ENCODE data around the gene MNT. TPM values are rescaled to one million over a fixed set of nuclear protein-coding genes. Genes with fewer than 3 reads are reported as not detected.
"Not testable (repeated sequence)": the region's sequence is repeated elsewhere in the genome, so short reads cannot be mapped to it uniquely, and the experiment has no call there.

The MNT gene, protein sequence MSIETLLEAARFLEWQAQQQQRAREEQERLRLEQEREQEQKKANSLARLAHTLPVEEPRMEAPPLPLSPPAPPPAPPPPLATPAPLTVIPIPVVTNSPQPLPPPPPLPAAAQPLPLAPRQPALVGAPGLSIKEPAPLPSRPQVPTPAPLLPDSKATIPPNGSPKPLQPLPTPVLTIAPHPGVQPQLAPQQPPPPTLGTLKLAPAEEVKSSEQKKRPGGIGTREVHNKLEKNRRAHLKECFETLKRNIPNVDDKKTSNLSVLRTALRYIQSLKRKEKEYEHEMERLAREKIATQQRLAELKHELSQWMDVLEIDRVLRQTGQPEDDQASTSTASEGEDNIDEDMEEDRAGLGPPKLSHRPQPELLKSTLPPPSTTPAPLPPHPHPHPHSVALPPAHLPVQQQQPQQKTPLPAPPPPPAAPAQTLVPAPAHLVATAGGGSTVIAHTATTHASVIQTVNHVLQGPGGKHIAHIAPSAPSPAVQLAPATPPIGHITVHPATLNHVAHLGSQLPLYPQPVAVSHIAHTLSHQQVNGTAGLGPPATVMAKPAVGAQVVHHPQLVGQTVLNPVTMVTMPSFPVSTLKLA
- 7.5 TPM for total RNA-seq
- 20.5 TPM for polyA plus RNA-seq

DNA sequence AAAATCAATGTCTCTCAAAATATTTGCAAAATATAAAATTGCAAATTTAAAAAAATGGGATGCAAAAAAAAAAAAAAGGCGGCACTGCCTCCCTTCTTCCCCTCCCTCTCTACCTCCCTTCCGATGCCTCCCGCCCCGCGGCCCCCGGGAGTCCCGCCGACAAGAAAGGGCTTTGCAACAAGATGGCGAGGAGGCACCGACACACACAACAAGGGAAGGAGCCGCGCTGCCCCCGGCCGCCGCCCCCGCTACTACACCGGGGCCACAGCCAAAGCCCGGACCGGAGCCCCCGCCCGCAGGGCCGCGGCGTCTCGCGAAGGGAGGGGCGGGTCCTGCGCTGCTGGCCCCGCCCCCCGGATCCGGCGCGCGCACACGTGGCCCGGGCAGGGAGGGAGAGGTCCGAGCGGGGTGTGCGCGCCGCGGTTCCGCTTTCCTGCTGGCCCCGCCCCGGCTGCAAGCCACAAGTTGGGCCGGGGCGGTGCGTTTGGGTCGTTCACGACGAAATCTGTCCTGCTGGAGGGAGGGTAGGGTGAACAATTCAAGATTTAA lies at the start of gene MNT:
MNT (minus strand) TSS at position 184 of the 549 bp plus-strand sequence. CDS start 348 bp downstream, outside the sequence.
- DNase-seq (ENCODE audit: extremely low spot score), result peak; percentile 80
- Histone ChIP-seq H3K27ac (ENCODE audit: low read depth) (peak within 1 kb of the TSS; percentile 98), H3K4me1 (ENCODE audit: insufficient read depth) (no peaks in the 10 kb centered on the region), H3K4me3 (ENCODE audit: low read depth, low read length) (peak within 1 kb of the TSS; percentile 82), H3K36me3 (ENCODE audit: insufficient read depth) (no peaks in the 10 kb centered on the region)
- WGBS, result under 1% methylated on average over 51 of the region's 51 CpGs

DNA sequence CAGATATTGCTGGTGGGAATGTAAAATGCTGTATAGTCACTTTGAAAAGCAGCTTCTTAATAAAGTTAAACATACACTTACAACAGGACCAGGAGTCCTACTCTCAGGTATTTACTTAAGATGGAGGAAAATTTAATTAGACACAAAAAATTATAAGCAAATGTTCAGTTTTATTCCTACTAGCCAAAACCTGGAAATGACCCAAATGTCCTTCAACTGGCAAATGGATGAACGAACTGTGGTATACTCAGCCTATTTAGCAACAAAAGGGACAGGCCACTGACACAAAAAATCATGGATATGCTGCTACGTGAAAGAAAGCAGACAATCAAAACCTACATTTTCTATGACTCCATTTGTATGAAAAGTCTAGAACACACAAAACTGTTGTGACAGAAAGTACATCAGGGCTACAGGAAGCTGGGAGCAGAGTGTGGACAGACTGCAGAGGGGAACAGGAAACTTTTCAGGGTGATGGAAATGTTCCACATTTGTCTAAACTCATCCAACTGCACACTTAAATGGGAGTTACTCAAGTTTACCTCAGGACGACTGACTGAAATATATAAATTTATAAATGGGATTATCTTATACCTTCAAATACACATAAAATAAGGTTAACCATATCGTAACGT lies 49.3 kb upstream of the MNT start:
- Histone ChIP-seq H3K4me1 (ENCODE audit: insufficient read depth) (no peaks in the 10 kb centered on the region), H3K4me3 (ENCODE audit: low read depth, low read length) (no peak overlapping the region), H3K27ac (ENCODE audit: low read depth) (no peak overlapping the region), H3K36me3 (ENCODE audit: insufficient read depth) (no peaks in the 10 kb centered on the region)
- WGBS, result 78% methylated on average over 5 of the region's 5 CpGs
- no peak for DNase-seq (ENCODE audit: extremely low spot score)

DNA sequence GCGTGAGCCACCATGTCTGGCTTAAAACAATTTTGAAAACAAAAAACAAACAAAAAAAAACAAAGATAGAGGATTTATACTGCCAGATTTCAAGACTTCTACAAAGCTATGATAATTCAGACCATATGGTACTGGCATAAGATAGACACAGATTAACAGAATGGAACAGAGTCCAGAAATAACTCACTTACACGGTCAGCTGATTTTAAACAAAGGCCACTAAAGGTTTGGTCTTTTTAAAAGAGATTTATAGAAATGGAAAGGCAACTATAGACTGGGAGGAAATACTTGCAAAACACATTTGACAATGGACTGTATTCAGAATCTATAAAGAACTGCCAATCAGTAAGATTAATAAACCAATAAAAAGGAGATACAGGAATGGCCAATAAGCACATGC lies 48.6 kb upstream of the MNT start:
- no peak overlapping the region for H3K27ac ChIP-seq (ENCODE audit: low read depth)
- H3K4me1 ChIP-seq (ENCODE audit: insufficient read depth), result no peaks in the 10 kb centered on the region
- DNase-seq (ENCODE audit: extremely low spot score), result no peak
- WGBS, result 67% methylated on average over 2 of the region's 2 CpGs
- H3K4me3 ChIP-seq (ENCODE audit: low read depth, low read length), result no peak overlapping the region
- H3K36me3 ChIP-seq (ENCODE audit: insufficient read depth), result no peaks in the 10 kb centered on the region

DNA sequence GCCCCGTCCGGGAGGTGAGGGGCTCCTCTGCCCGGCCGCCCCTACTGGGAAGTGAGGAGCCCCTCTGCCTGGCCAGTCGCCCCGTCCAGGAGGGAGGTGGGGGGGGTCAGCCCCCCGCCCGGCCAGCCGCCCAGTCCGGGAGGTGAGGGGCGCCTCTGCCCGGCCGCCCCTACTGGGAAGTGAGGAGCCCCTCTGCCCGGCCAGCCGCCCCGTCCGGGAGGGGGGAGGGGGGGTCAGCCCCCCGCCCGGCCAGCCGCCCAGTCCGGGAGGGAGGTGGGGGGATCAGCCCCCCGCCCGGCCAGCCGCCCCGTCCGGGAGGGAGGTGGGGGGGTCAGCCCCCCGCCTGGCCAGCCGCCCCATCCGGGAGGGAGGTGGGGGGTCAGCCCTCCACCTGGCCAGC lies 46.6 kb upstream of the MNT start:
- H3K4me1 ChIP-seq (ENCODE audit: insufficient read depth); DNase-seq (ENCODE audit: extremely low spot score); H3K4me3 ChIP-seq (ENCODE audit: low read depth, low read length); H3K36me3 ChIP-seq (ENCODE audit: insufficient read depth); H3K27ac ChIP-seq (ENCODE audit: low read depth): not testable (repeated sequence)
- WGBS, result 96% methylated on average over 12 of the region's 29 CpGs

DNA sequence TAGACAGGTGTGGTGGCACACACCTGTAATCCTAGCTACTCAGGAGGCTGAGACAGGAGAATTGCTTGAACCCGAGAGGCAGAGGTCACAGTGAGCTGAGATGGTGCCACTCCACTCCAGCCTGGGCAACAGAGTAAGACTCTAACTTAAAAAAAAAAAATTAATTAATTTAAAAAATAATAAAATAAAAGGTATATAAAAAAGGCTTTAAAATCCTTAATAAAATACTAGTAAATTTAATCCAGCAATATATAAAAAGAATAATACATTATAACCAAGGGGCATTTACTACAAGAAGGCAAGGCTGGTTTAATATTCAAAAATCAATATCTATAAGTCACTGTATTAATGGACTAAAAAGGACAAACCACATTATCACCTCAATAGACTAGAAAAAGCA lies 44.8 kb upstream of the MNT start:
- Histone ChIP-seq H3K36me3 (ENCODE audit: insufficient read depth) (no peaks in the 10 kb centered on the region), H3K4me1 (ENCODE audit: insufficient read depth) (no peaks in the 10 kb centered on the region), H3K27ac (ENCODE audit: low read depth) (no peak overlapping the region), H3K4me3 (ENCODE audit: low read depth, low read length) (no peak overlapping the region)
- no peak for DNase-seq (ENCODE audit: extremely low spot score)
- 96% methylated on average over 1 of the region's 1 CpG for WGBS

DNA sequence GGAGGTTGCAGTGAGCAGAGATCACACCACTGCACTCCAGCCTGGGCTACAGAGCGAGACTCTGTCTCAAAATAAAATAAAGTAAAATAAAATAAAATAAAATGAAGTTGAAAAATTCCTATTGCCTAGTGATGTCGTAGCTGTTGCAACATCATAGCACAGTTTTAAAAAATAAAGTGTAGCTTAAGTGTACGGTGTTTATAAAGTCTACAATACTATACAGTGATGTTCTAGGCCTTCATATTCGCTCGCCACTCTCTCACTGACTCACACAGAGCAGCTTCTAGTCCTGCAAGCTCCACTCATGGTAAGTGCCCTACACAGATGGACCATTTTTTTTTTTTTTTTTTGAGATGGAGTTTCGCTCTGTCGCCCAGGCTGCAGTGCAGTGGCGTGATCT lies 43.5 kb upstream of the MNT start:
- 97% methylated on average over 8 of the region's 8 CpGs for WGBS
- no peak for DNase-seq (ENCODE audit: extremely low spot score)
- Histone ChIP-seq H3K4me1 (ENCODE audit: insufficient read depth) (no peaks in the 10 kb centered on the region), H3K27ac (ENCODE audit: low read depth) (no peak overlapping the region), H3K36me3 (ENCODE audit: insufficient read depth) (peaks cover under 1% of the 10 kb centered on the region), H3K4me3 (ENCODE audit: low read depth, low read length) (no peak overlapping the region)

DNA sequence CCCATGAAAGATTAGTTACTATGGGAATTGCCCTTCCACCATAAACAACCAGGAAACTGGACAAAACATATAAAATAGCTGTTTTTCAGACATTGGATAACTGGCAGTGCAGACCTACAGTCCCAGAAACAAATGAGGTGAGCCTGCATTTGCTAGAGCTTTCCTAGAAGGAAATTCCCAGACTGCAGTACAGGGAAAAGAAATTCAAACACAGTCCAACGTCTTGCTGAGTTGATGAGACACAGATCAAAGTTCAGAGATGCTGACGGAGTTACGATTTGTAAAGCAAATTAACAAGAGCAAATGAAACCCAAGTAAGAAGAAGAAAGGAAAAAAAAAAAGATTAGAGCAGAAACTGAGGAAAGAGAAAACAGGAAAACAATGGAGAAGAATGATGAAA lies 41.3 kb upstream of the MNT start:
- Histone ChIP-seq H3K4me3 (ENCODE audit: low read depth, low read length) (no peak overlapping the region), H3K36me3 (ENCODE audit: insufficient read depth) (peaks cover 8% of the 10 kb centered on the region), H3K4me1 (ENCODE audit: insufficient read depth) (no peaks in the 10 kb centered on the region), H3K27ac (ENCODE audit: low read depth) (no peak overlapping the region)
- DNase-seq (ENCODE audit: extremely low spot score), result no peak
- 43% methylated on average over 3 of the region's 3 CpGs for WGBS

DNA sequence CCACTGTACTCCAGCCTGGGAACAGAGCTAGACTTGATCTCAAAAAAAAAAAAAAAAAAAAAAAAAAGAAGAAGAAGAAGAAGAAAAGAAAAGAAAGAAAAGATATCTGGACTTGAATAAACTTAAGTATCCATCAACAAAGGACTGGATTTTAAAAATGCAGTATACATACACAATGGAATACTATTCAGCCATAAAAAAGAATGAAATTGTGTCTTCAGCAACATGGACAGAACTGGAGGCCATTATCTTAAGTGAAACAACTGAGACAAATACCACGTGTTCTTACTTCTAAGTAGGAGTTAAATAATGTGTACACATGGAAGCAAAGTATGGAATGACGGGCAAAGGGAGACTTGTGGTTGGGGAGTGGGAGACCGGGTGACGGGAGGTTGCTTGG lies 40.1 kb upstream of the MNT start:
- Histone ChIP-seq H3K36me3 (ENCODE audit: insufficient read depth) (peaks cover 8% of the 10 kb centered on the region), H3K27ac (ENCODE audit: low read depth) (no peak overlapping the region), H3K4me3 (ENCODE audit: low read depth, low read length) (no peak overlapping the region), H3K4me1 (ENCODE audit: insufficient read depth) (no peaks in the 10 kb centered on the region)
- WGBS, result 97% methylated on average over 4 of the region's 4 CpGs
- DNase-seq (ENCODE audit: extremely low spot score), result no peak

DNA sequence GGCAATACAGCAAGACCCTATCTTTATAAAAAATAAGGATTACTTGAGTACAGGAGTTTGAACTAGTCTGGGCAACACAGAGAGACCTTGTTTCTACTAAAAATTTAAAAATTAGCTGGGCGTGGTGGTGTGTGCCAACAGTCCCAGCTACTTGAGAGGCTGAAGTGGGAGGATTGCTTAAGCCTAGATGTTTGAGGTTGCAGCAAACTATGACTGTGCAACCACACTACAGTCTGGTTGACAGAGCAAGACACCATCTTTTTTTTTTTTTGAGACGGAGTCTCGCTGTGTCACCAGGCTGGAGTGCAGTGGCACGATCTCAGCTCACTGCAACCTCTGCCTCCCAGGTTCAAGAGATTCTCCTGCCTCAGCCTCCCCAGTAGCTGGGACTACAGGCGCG lies 39.1 kb upstream of the MNT start:
- not testable (repeated sequence) for DNase-seq (ENCODE audit: extremely low spot score); H3K36me3 ChIP-seq (ENCODE audit: insufficient read depth); H3K4me1 ChIP-seq (ENCODE audit: insufficient read depth); H3K27ac ChIP-seq (ENCODE audit: low read depth); H3K4me3 ChIP-seq (ENCODE audit: low read depth, low read length)
- WGBS, result 95% methylated on average over 6 of the region's 6 CpGs

DNA sequence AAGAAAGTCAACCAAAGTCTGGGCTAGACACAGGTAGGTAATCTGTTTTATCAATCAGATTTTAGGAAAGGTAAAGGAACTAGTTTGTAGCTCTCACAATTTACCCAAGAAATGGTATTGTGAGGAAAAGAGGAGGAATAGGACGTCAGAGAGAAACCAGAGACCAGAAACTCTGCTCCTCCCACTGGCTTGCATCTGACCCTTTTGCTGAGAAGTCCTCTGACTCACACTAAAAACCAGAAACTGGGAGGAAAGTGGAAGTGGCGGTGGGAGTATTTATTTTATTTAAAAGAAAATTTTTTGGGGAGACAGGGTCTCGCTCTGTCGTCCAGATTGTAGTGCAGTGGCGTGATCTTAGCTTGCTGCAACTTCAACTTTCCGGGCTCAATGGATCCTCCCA lies 38.0 kb upstream of the MNT start:
- no peak overlapping the region for H3K4me3 ChIP-seq (ENCODE audit: low read depth, low read length)
- H3K4me1 ChIP-seq (ENCODE audit: insufficient read depth), result no peaks in the 10 kb centered on the region
- no peak for DNase-seq (ENCODE audit: extremely low spot score)
- H3K36me3 ChIP-seq (ENCODE audit: insufficient read depth), result peaks cover 8% of the 10 kb centered on the region
- no peak overlapping the region for H3K27ac ChIP-seq (ENCODE audit: low read depth)
- 87% methylated on average over 6 of the region's 6 CpGs for WGBS

DNA sequence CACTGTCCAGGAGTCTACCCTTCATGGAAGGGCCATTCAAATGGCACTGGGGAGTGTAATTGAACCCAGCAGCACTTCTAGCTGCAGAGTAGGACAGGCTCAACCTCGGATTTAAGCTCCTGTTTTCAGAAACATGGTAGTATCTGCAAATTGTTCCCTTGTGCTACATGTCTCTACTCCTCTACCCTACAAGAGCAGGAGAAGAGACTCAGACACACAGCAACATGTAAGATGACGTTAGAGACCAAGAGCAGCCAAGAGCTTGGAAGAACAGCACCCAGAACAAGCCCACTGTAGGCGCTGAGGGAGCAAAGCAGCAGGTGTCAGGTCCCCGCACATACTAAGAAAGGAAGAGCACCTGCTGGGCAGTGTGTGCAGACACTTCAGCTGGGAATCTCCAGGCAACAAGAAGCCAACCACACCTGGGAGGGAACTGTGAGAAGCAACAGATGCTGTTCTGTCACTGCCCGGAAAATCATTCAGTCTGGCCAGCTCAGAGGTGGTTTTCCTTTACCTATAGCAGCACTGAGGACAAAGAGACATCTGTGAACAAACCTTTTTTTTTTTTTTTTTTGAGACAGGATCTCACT lies 35.6 kb upstream of the MNT start:
- no peak overlapping the region for H3K27ac ChIP-seq (ENCODE audit: low read depth)
- DNase-seq (ENCODE audit: extremely low spot score), result no peak
- H3K36me3 ChIP-seq (ENCODE audit: insufficient read depth), result peaks cover 8% of the 10 kb centered on the region
- WGBS, result 84% methylated on average over 5 of the region's 5 CpGs
- no peak overlapping the region for H3K4me3 ChIP-seq (ENCODE audit: low read depth, low read length)
- no peaks in the 10 kb centered on the region for H3K4me1 ChIP-seq (ENCODE audit: insufficient read depth)

DNA sequence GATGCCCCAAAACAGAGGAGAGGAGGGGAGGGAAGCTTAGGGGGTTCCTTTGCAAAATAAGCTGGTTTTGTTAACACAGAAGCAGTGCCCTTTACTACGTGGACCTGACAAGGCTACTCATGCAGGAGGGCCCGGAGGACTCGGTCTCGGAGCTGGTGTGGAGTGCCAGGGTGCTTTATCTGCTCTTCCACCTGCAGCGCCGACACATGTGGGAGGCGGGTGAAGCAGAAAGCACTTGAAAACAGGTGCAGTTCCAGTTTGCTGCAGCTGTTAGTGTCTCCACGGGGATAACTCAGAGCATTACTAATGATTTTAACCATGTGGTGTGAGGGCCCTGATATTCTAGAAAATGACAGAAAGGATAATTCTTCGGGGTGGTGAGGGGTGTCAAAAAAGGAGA lies 35.0 kb upstream of the MNT start:
- WGBS, result 77% methylated on average over 9 of the region's 9 CpGs

DNA sequence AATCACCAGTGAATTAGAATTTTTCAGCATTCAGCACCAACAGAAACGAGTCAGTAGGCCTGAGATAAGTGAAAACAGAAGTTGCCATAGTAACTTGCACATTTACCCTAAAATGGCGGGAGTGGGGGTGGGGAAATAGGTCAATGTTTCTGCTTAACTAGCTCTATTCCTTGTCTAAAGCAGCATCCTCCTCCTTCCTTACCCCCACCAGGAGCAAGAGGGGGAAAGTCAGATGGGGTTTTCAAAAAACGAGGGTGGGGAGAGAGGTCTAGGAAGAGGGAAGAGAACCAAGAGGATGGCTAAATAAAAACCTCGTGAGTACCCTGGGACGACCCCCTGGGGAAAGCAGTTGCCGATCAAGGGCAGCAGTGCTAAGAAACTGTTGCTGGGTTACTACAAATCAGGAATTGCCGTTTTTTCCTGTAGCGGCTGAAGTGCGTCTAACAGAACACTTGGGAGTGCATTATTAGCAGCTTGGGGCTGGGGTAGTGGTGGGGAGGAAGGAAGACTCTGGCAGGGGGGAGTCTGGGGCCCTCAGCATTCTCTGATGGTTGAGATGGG lies 34.4 kb upstream of the MNT start:
- no peak overlapping the region for H3K27ac ChIP-seq (ENCODE audit: low read depth)
- WGBS, result 51% methylated on average over 9 of the region's 9 CpGs

More for the DNA sequence above, 35.0 kb upstream of the MNT start:
- no peak overlapping the region for H3K4me3 ChIP-seq (ENCODE audit: low read depth, low read length)
- no peak for DNase-seq (ENCODE audit: extremely low spot score)
- H3K4me1 ChIP-seq (ENCODE audit: insufficient read depth), result no peaks in the 10 kb centered on the region
- H3K36me3 ChIP-seq (ENCODE audit: insufficient read depth), result peaks cover 8% of the 10 kb centered on the region
- H3K27ac ChIP-seq (ENCODE audit: low read depth), result no peak overlapping the region

More for the DNA sequence above, 34.4 kb upstream of the MNT start:
- DNase-seq (ENCODE audit: extremely low spot score), result no peak
- Histone ChIP-seq H3K4me1 (ENCODE audit: insufficient read depth) (no peaks in the 10 kb centered on the region), H3K4me3 (ENCODE audit: low read depth, low read length) (no peak overlapping the region), H3K36me3 (ENCODE audit: insufficient read depth) (peaks cover 8% of the 10 kb centered on the region)
